ENCODE results near the gene BTK.
"Not testable (repeated sequence)": the region's sequence is repeated elsewhere in the genome, so short reads cannot be mapped to it uniquely, and the experiment has no call there.

- TF ChIP-seq, protein P1, sequence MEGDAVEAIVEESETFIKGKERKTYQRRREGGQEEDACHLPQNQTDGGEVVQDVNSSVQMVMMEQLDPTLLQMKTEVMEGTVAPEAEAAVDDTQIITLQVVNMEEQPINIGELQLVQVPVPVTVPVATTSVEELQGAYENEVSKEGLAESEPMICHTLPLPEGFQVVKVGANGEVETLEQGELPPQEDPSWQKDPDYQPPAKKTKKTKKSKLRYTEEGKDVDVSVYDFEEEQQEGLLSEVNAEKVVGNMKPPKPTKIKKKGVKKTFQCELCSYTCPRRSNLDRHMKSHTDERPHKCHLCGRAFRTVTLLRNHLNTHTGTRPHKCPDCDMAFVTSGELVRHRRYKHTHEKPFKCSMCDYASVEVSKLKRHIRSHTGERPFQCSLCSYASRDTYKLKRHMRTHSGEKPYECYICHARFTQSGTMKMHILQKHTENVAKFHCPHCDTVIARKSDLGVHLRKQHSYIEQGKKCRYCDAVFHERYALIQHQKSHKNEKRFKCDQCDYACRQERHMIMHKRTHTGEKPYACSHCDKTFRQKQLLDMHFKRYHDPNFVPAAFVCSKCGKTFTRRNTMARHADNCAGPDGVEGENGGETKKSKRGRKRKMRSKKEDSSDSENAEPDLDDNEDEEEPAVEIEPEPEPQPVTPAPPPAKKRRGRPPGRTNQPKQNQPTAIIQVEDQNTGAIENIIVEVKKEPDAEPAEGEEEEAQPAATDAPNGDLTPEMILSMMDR (conservative IDR thresholded peaks at IDR 0.05; ENCODE audit: low read length): not testable (repeated sequence)
- not testable (repeated sequence) for TF ChIP-seq EZH2phosphoT487 (IDR thresholded peaks at IDR 0.05; ENCODE audit: borderline replicate concordance, low read depth, low read length)
Measured at GRCh38 chrX:101334310-101334709, 51.7 kb downstream of the BTK start.
